Spleen (tissue), 7 donors: ENCODE results near the gene GLIPR1L2.

Source experiments
- POLR2A ChIP-seq, 3 donors: fragments of 450-650 bp; IDR thresholded peaks; one replicate each; pipeline ENCODE4 v1.5.1; 2017; ENCODE audit warnings: antibody characterized with exemption in 3 of 3, mild to moderate bottlenecking in 1 of 3
- POLR2AphosphoS5 ChIP-seq, 3 donors: sonication (generic); formaldehyde crosslinking; IDR thresholded peaks; one replicate each; pipeline ENCODE4 v1.5.1; 2017; ENCODE audit warnings: antibody characterized with exemption in 3 of 3
- TF ChIP-seq, protein P1 (sequence below), 11 experiments: fragments of 200-600 bp in 7 of 11; fragments of 450-650 bp in 4 of 11; sonication (generic) in 4 of 11; IDR thresholded peaks in 8 of 11; conservative IDR thresholded peaks in 3 of 11; 1 replicate in 7 of 11; 2 replicates in 4 of 11; pipeline versions ENCODE4 v1.4.0 to v1.8.0; 2016 to 2021; ENCODE audit warnings: antibody characterized with exemption in 11 of 11, inconsistent platforms in 4 of 11, mild to moderate bottlenecking in 1 of 11
- donor health status: DM: no; HTN: no; CAD: no; lungs with moderate emphysema.
- donor health status: DM: no; HTN: no; CAD: no.
- donor health status: DM: no; HTN: no; CAD: no.

DNA sequence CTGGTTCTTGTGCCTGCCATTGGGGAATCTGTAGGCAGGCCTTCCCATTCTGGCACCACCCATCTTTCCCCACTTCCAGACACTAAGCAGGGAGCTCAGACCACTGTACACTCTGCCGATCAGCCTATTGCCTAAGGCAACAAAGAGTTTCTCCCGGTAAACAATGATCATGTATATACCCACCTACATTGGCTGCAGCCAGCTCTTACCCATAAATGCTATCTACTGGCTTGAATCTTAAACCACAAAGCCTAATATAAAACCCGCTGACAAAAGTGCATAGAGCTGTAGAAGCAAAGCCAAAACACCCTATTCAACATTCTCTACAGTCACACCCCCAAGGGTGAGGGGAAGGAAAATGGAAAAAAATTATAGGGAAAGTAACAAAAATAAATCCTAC lies 68.9 kb downstream of the GLIPR1L2 start:
- no peak for TF ChIP-seq POLR2AphosphoS5 (IDR thresholded peaks at IDR 0.05)
- TF ChIP-seq, protein P1, sequence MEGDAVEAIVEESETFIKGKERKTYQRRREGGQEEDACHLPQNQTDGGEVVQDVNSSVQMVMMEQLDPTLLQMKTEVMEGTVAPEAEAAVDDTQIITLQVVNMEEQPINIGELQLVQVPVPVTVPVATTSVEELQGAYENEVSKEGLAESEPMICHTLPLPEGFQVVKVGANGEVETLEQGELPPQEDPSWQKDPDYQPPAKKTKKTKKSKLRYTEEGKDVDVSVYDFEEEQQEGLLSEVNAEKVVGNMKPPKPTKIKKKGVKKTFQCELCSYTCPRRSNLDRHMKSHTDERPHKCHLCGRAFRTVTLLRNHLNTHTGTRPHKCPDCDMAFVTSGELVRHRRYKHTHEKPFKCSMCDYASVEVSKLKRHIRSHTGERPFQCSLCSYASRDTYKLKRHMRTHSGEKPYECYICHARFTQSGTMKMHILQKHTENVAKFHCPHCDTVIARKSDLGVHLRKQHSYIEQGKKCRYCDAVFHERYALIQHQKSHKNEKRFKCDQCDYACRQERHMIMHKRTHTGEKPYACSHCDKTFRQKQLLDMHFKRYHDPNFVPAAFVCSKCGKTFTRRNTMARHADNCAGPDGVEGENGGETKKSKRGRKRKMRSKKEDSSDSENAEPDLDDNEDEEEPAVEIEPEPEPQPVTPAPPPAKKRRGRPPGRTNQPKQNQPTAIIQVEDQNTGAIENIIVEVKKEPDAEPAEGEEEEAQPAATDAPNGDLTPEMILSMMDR (IDR thresholded peaks at IDR 0.05 in 8 of 11, conservative IDR thresholded peaks at IDR 0.05 in 3 of 11) = no peak
- TF ChIP-seq POLR2A (IDR thresholded peaks at IDR 0.05) = no peak
